BLaER1 treated with 17β-estradiol and CSF1 and Interleukin-3, amounts not matched to agents 10 nM and 100 nM (cell line): ENCODE results near the gene RBP5.

Source experiments
- H3K27ac ChIP-seq, 11 experiments: shearing (Covaris generic); formaldehyde crosslinking; 2 replicates each; pipeline ENCODE4 v1.8.1; 2022
- H3K27me3 ChIP-seq, 11 experiments: shearing (Covaris generic); formaldehyde crosslinking; 2 replicates each; pipeline ENCODE4 v1.8.1; 2022
- H3K36me3 ChIP-seq, 11 experiments: shearing (Covaris generic); formaldehyde crosslinking; 2 replicates each; pipeline ENCODE4 v1.8.1; 2022
- H3K4me1 ChIP-seq, 10 experiments: shearing (Covaris generic); formaldehyde crosslinking; 2 replicates each; pipeline ENCODE4 v1.8.1; 2022
- H3K4me2 ChIP-seq, 11 experiments: shearing (Covaris generic); formaldehyde crosslinking; 2 replicates each; pipeline ENCODE4 v1.8.1; 2022
- H3K4me3 ChIP-seq, 10 experiments: shearing (Covaris generic); formaldehyde crosslinking; 2 replicates each; pipeline ENCODE4 v1.8.1; 2022
- H3K9ac ChIP-seq, 11 experiments: shearing (Covaris generic); formaldehyde crosslinking; 2 replicates each; pipeline ENCODE4 v1.8.1; 2022
- H3K9me3 ChIP-seq, 11 experiments: shearing (Covaris generic); formaldehyde crosslinking; replicated peaks in 1 of 11; 2 replicates each; pipeline ENCODE4 v1.8.1; 2022
- H4K20me1 ChIP-seq, 11 experiments: shearing (Covaris generic); formaldehyde crosslinking; 2 replicates each; pipeline ENCODE4 v1.8.1; 2022
- Cebpa-rat ChIP-seq, 11 experiments: shearing (Covaris generic); IDR thresholded peaks; 2 replicates each; pipeline ENCODE4 v1.8.1; 2022

Gene RBP5

DNA sequence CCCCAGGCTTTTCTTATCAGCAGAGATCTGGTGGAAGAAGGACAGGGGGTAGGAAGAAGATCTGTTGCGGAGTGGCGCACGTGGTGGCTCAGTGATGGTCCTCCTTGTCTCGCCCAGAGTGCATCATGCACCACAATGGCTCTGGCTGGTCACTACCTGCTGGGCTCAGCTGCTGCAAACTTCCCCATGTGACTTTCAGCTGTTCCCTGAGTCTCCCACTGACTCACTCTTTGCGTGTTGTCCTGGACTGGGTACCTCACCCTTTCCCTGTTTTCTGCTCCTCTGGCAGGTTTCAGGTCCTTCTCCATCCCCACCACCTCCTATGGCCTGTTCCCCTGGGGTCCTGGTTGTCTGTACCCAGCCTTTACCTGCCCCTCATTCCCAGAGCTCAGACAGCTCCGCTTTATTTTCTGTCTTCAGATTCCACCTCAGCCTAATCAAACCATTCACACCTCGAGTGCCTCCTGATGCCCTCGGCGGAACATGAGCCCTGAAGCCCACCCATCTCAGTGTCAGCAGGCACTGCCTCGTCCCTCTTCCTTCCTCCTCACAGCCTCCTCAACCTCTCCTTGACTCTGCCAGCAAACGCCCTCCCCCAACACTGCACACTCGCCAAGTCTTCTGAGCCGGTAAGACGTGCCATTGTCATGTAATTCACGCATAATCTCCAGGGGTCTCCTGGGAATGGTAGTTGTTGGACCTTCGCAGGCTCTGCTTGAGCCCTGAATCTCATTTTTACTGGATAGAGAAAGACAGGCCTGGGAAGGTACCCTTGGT lies 38.3 kb downstream of the RBP5 start:
- H3K4me2 ChIP-seq, result peak overlapping the region; percentile 16 to 73 (median 57); a peak in 21 of 22 replicates
- H3K4me3 ChIP-seq, result no peak overlapping the region

DNA sequence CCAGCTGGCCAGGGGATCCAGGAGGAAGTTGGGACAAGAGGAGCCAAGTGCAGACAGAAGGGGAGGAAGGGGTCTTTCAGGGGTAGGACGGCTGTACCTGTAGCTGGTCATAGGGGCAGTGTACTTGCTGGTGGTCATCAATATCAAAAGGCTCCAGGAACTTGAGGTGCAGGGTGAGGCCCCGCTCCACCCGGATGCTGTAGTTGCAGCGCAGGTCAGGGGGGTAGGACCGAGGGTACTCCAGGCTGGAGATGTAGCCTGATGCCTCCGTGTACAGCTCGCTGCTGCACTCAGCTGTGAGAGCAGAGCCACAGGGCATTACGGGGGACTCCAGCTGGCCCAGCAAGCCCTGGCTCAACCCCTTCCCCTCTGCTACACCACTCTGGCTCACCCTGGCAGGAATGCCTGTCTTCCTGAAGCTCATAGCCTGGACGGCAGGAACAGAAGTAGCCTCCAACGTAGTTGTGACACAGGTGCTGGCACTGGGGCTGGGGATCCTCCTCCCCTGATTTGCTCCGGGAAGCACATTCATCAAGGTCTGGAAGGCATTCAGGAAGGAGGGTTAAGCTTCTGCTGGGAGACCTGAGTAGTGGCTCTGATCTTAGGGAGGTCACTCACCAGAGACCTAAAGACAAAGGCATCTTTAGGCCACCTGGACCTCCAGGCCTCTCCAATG lies 39.4 kb downstream of the RBP5 start:
- peaks cover 0 to 8% (median 0%) of the 10 kb centered on the region in 11 experiments; a peak in 3 of 22 replicates for H3K36me3 ChIP-seq
- H3K4me3 ChIP-seq, result no peak overlapping the region
- H3K27ac ChIP-seq, result no peak overlapping the region
- H3K9me3 ChIP-seq, result peaks cover 6 to 16% (median 13%) of the 10 kb centered on the region in 11 experiments
- H3K9ac ChIP-seq, result no peak overlapping the region
- no peak overlapping the region for H3K4me2 ChIP-seq
- H4K20me1 ChIP-seq, result no peaks in the 10 kb centered on the region
- no peak for TF ChIP-seq Cebpa-rat (IDR thresholded peaks at IDR 0.05)
- 0 out of 22 replicates have a peak, but pooled peaks cover 0 to 5% (median 0%) of the 10 kb centered on the region in 11 experiments for H3K27me3 ChIP-seq
- peaks cover 22 to 27% (median 25%) of the 10 kb centered on the region in 10 experiments for H3K4me1 ChIP-seq

More for the DNA sequence above, 38.3 kb downstream of the RBP5 start:
- peaks cover 22 to 27% (median 25%) of the 10 kb centered on the region in 10 experiments for H3K4me1 ChIP-seq
- no peaks in the 10 kb centered on the region for H4K20me1 ChIP-seq
- no peaks in the 10 kb centered on the region for H3K36me3 ChIP-seq
- H3K27ac ChIP-seq, result no peak overlapping the region
- peaks cover 0 to 6% (median 2%) of the 10 kb centered on the region in 11 experiments; a peak in 16 of 22 replicates for H3K9me3 ChIP-seq
- no peak for TF ChIP-seq Cebpa-rat (IDR thresholded peaks at IDR 0.05)
- H3K9ac ChIP-seq, result peak overlapping the region in 4 of 11 experiments; percentile 9 to 37 (median 11); a peak in 4 of 22 replicates
- H3K27me3 ChIP-seq, result 0 out of 22 replicates have a peak, but pooled peaks cover 0 to 5% (median 0%) of the 10 kb centered on the region in 11 experiments

GRCh38 chr12:7083125-7083524 lies 45.6 kb downstream of the RBP5 start:
- no peak for TF ChIP-seq Cebpa-rat (IDR thresholded peaks at IDR 0.05)
- Histone ChIP-seq H3K4me2 (no peak overlapping the region), H3K27ac (no peak overlapping the region), H3K36me3 (peaks cover 0 to 8% (median 0%) of the 10 kb centered on the region in 11 experiments; a peak in 3 of 22 replicates), H3K27me3 (no peaks in the 10 kb centered on the region), H3K9me3 (peaks cover 9 to 22% (median 18%) of the 10 kb centered on the region in 11 experiments), H4K20me1 (no peaks in the 10 kb centered on the region), H3K4me1 (no peaks in the 10 kb centered on the region), H3K4me3 (no peak overlapping the region), H3K9ac (no peak overlapping the region)

- Histone ChIP-seq H3K27me3 (no peaks in the 10 kb centered on the region), H3K36me3 (peaks cover 0 to 8% (median 0%) of the 10 kb centered on the region in 11 experiments; a peak in 3 of 22 replicates), H3K4me1 (no peaks in the 10 kb centered on the region), H4K20me1 (no peaks in the 10 kb centered on the region), H3K9ac (no peak overlapping the region), H3K4me3 (no peak overlapping the region), H3K4me2 (no peak overlapping the region), H3K27ac (no peak overlapping the region), H3K9me3 (peaks cover 9 to 22% (median 18%) of the 10 kb centered on the region in 11 experiments)
- no peak for TF ChIP-seq Cebpa-rat (IDR thresholded peaks at IDR 0.05)
Measured at GRCh38 chr12:7081037-7081436, 47.7 kb downstream of the RBP5 start.

- H3K4me1 ChIP-seq, result peaks cover 0 to 9% (median 5%) of the 10 kb centered on the region in 10 experiments; a peak in 10 of 20 replicates
- H3K4me2 ChIP-seq, result no peak overlapping the region
- peaks cover 0 to 5% (median 0%) of the 10 kb centered on the region in 11 experiments; a peak in 3 of 22 replicates for H3K36me3 ChIP-seq
- H3K27me3 ChIP-seq, result no peaks in the 10 kb centered on the region
- TF ChIP-seq Cebpa-rat (IDR thresholded peaks at IDR 0.05), result no peak
- H3K9ac ChIP-seq, result no peak overlapping the region
- H3K4me3 ChIP-seq, result no peak overlapping the region
- H4K20me1 ChIP-seq, result no peaks in the 10 kb centered on the region
- peaks cover 4 to 11% (median 10%) of the 10 kb centered on the region in 11 experiments for H3K9me3 ChIP-seq
- no peak overlapping the region for H3K27ac ChIP-seq
Measured at GRCh38 chr12:7079826-7080125, 48.9 kb downstream of the RBP5 start.

GRCh38 chr12:7078163-7078562 lies 50.5 kb downstream of the RBP5 start:
- no peak overlapping the region for H3K27ac ChIP-seq
- H3K9me3 ChIP-seq, result peaks cover 0 to 3% (median 2%) of the 10 kb centered on the region in 11 experiments; a peak in 12 of 22 replicates
- no peak for TF ChIP-seq Cebpa-rat (IDR thresholded peaks at IDR 0.05)
- H3K4me2 ChIP-seq, result no peak overlapping the region
- H3K27me3 ChIP-seq, result no peaks in the 10 kb centered on the region
- H3K36me3 ChIP-seq, result 0 out of 22 replicates have a peak, but pooled peaks cover 0 to 1% (median 0%) of the 10 kb centered on the region in 11 experiments
- H4K20me1 ChIP-seq, result no peaks in the 10 kb centered on the region
- H3K4me1 ChIP-seq, result peaks cover 6 to 23% (median 17%) of the 10 kb centered on the region in 10 experiments; a peak in 16 of 20 replicates
- H3K9ac ChIP-seq, result no peak overlapping the region
- H3K4me3 ChIP-seq, result no peak overlapping the region

DNA sequence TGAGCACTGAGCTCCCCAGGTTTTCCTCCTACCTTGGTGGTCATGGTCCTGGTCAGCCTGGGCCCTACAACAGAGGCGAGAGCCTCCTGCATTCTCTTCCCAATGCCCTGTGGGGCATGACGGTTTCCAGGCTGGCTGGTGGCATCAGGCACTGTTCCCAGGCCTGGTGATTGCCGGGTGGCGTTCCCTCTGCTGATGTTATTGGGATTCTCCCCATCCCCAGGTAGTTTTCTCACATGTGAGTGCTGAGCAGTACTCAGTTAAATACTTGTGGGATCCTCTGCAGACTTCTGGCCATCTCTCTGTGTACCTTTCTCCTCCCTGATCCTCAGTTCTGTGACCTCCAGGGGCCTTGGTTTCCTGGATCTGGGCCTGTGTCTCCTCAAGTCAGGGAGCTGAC lies 52.2 kb downstream of the RBP5 start:
- Histone ChIP-seq H3K9me3 (no peaks in the 10 kb centered on the region), H3K4me3 (no peak overlapping the region), H3K27ac (no peak overlapping the region), H3K9ac (no peak overlapping the region), H4K20me1 (no peaks in the 10 kb centered on the region), H3K36me3 (no peaks in the 10 kb centered on the region), H3K4me1 (peaks cover 6 to 23% (median 17%) of the 10 kb centered on the region in 10 experiments; a peak in 16 of 20 replicates), H3K4me2 (no peak overlapping the region), H3K27me3 (no peaks in the 10 kb centered on the region)
- TF ChIP-seq Cebpa-rat (IDR thresholded peaks at IDR 0.05), result no peak

- Histone ChIP-seq H3K9ac (no peak overlapping the region), H3K4me1 (peaks cover 6 to 23% (median 17%) of the 10 kb centered on the region in 10 experiments; a peak in 16 of 20 replicates)
Measured at GRCh38 chr12:7075939-7076338, 52.8 kb downstream of the RBP5 start.

GRCh38 chr12:7075518-7075917 lies 53.2 kb downstream of the RBP5 start:
- Histone ChIP-seq H3K4me2 (peak overlapping the region in 6 of 11 experiments; percentile 4 to 37 (median 24); a peak in 8 of 22 replicates), H3K9me3 (no peaks in the 10 kb centered on the region), H3K27ac (no peak overlapping the region), H3K4me3 (no peak overlapping the region), H3K27me3 (no peaks in the 10 kb centered on the region), H4K20me1 (no peaks in the 10 kb centered on the region), H3K36me3 (no peaks in the 10 kb centered on the region), H3K4me1 (peaks cover 6 to 23% (median 17%) of the 10 kb centered on the region in 10 experiments; a peak in 16 of 20 replicates), H3K9ac (no peak overlapping the region; a peak in 1 of 22 replicates)
- no peak for TF ChIP-seq Cebpa-rat (IDR thresholded peaks at IDR 0.05)

More at GRCh38 chr12:7075939-7076338, 52.8 kb downstream of the RBP5 start:
- Histone ChIP-seq H3K27me3 (no peaks in the 10 kb centered on the region), H3K9me3 (no peaks in the 10 kb centered on the region), H3K36me3 (no peaks in the 10 kb centered on the region), H3K27ac (no peak overlapping the region), H4K20me1 (no peaks in the 10 kb centered on the region), H3K4me3 (no peak overlapping the region), H3K4me2 (no peak overlapping the region)
- no peak for TF ChIP-seq Cebpa-rat (IDR thresholded peaks at IDR 0.05)
